TTC549 (cell line): Measurements from ENCODE around the gene FZD2.
"Not testable (repeated sequence)": the region's sequence is repeated elsewhere in the genome, so short reads cannot be mapped to it uniquely, and the experiment has no call there.

Experiments used
- FAIRE-seq: peaks from 2 replicates; lab custom pipeline; 2012; peaks lifted over from hg19 to GRCh38; lab: Jason Lieb, UNC

The FZD2 gene

DNA sequence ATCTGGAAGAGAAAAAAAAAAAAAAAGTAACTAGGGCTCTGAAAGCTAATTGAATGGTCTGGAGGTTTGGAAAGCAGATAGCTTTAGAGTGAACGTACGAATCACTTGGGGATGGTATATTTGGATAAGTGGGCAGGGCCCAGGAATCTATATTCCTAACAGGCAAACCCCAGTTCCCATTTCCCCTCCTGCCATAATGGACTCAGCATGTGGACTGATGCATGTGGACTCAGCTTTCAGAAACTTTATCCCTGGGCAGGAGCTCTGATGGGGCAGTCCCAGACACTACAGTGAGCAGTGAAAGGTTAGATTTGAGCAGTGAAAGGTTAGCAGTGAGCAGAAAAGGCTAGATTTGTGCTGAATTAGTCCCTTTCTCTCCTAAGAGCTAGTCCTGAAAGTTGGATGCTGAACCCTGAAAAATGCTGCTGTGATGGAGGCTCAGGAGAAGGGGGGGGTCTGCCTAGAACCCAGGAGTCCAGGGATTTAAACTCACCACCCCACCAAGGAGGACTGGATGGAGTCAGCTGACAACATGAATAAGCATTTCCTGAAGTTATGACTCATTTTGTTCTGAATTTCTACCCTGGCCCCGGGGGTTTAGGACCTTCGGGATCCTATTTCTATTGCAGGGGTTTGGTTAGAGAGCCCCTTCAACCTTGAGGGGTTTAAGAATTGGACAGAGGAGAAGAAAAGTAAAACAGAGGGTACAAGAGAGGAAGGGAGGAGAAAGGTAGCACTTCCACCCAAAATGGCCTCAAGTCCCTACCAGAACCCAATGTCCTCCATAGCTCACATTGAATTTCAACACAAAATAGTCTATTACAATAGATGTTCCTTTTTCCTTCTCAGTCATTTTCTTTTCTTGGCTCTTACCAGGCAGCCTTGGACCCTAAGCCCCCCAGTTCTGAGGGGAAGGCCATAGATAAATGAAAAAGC, 10.3 kb upstream of the FZD2 start:
- FAIRE-seq: no peak

DNA sequence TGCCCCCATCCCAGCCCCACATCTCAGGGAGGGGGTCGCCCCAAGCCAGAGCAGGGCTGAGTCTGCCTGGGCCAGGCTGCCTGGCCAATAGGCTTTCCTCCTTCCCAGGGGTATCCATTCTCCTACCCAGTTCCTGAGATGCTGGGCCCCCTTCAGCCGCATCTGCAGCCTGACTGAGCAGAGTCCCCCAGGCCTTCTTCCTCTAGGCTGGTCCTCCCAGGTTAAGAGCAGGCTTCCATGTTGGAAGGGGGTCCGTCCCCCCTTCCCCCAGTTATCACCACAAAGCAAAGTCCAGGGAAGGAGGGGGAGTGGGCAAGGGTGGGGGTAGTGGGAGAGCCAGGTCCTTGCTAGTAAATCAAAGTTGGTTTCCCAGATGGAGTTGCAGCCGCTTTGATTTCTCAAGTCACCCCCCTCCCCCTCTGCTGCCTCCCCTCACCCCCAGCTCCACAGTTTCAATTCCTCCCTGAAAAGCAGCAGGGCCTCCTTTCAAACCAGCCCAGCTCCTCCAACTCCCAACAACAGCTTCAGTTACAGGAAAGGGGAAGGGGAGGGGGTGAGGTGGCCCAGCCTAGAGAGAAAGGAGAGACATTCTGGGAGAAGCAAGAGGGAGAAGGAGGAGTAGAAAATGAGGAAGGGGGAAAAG, 9.5 kb upstream of the FZD2 start:
- FAIRE-seq: no peak

DNA sequence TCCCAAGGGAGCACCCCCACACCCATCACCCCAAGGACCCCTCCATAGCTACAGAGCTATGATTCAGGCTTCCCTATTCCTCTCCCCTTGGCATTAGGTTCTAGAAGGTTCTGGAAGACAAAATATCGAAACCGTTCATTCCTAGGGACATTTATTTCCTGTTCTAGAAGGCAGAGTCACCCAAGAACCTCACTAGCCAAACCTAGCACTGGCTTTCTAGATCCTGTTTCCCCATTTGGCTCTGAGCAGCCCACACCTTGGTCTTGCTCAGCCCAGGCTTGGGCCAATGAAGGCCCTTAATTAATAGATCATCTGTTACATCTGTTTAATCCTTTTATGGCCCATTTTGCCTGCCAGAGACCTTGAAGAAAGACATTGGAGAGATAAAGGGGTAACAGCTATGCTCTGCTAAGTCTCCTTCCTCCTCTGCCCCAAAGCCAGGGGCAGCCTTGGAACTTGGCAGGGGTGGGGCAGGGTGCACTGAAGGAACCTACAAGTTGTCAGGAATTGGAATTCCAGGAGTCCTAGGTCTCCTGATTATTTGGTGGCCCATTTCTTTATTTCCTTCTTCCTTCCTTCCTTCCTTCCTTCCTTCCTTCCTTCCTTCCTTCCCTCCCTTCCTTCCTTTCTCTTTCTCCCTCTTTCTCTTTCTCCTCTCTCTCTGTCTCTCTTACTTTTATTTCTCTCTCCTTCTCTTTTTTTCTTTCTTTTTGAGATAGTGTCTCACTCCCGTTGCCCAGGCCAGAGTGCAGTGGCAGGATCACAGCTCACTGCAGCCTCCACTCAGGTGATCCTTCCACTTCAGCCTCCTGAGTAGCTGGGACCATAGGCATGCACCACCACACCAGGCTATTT, 8.7 kb upstream of the FZD2 start:
- FAIRE-seq: no peak

DNA sequence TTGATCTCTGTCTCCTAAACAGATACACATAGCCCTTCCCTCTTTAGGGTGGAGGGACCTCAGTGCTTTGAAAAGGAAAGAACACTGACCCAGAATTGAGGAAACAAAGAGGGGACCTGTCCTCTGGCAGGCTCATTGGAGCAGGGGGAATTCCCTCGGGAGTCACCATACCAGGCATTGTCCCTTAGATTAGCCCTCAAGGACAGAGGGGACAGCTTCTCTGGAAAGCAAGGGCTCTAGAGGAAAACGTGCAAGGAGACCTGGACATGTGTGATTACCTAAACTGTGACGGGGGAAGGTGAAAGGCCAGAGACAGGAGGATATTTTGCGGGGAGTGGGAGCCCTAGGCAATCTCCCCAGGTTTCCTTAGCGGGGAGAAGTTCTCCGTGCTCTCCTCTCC, 7.6 kb upstream of the FZD2 start:
- no peak for FAIRE-seq

DNA sequence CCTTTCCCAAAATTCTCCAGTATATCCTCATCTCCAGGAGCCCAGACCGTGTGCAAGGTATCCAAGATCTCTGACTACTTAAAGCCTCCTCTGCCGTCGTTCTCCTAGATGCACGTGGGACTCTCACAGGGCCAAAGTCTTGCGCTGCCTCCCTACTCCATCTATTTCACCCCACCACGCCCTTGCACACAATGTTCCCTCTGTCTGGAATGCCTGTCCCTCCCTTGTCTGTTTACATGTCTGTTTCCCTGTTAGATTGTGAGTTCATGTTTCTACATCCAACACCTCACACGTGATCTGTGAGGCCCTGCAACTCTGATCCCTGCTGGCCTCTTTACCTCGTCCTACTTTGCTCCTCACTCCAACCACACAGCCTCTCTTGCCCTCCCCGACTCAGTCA, 4.9 kb upstream of the FZD2 start:
- no peak for FAIRE-seq

DNA sequence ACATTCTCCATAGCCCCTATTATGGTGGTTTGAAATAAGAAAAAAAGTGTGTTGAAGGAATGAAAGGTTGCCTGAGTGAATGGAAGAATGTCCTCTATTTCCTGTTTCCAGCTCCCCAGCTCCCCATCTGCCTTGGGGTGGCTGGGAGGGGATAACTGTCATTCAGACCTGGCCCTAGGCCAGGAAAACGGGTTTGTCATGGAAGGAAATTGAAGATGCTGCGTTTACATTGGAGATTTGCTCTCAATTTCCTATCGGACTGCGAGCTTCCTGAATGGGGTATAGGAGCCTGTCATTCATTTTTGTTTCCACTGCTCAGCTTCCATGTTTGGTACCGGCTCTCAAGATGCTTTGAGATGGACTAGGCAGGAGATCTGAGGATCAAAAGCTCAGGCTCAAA, 2.2 kb upstream of the FZD2 start:
- FAIRE-seq: no peak

DNA sequence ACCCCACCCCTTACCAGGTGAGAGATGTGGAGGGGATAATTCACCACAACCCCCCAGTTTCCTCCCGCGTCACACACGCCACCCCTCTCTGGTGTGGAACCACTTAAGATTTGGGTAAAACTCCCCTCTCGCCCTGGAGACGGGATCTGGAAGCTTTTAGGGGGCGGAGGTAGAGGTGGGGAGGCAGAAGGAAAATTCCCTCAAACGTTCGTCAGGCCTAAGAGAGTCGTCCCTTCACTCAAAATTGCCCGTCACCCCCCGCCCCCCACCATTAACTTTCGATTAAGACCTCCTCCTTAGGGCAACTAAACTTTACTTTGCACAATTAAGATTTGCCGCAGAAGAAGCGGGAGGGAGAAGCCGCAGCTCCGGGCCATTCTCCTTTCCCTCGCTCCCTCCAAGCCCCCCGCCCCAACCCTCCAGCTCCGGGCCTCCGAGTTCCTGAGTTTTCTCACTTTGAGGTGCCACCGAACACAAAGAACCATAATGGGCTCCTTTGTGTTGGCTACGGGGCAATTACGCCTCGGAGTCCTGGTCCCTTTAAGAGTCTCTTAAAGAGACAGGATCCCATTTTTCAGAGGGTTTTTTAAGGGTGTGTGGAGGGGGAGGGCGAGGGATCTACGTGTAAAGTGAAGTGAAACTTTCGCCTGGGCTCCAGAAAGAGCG, 985 bp upstream of the FZD2 start:
- FAIRE-seq: peak; percentile 69

DNA sequence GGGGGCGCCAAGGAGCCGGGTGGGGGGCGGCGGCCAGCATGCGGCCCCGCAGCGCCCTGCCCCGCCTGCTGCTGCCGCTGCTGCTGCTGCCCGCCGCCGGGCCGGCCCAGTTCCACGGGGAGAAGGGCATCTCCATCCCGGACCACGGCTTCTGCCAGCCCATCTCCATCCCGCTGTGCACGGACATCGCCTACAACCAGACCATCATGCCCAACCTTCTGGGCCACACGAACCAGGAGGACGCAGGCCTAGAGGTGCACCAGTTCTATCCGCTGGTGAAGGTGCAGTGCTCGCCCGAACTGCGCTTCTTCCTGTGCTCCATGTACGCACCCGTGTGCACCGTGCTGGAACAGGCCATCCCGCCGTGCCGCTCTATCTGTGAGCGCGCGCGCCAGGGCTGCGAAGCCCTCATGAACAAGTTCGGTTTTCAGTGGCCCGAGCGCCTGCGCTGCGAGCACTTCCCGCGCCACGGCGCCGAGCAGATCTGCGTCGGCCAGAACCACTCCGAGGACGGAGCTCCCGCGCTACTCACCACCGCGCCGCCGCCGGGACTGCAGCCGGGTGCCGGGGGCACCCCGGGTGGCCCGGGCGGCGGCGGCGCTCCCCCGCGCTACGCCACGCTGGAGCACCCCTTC, 484 bp downstream of the FZD2 start:
- FAIRE-seq: no peak

DNA sequence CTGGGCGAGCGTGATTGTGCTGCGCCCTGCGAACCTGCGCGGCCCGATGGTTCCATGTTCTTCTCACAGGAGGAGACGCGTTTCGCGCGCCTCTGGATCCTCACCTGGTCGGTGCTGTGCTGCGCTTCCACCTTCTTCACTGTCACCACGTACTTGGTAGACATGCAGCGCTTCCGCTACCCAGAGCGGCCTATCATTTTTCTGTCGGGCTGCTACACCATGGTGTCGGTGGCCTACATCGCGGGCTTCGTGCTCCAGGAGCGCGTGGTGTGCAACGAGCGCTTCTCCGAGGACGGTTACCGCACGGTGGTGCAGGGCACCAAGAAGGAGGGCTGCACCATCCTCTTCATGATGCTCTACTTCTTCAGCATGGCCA, 1.0 kb downstream of the FZD2 start:
- no peak for FAIRE-seq

DNA sequence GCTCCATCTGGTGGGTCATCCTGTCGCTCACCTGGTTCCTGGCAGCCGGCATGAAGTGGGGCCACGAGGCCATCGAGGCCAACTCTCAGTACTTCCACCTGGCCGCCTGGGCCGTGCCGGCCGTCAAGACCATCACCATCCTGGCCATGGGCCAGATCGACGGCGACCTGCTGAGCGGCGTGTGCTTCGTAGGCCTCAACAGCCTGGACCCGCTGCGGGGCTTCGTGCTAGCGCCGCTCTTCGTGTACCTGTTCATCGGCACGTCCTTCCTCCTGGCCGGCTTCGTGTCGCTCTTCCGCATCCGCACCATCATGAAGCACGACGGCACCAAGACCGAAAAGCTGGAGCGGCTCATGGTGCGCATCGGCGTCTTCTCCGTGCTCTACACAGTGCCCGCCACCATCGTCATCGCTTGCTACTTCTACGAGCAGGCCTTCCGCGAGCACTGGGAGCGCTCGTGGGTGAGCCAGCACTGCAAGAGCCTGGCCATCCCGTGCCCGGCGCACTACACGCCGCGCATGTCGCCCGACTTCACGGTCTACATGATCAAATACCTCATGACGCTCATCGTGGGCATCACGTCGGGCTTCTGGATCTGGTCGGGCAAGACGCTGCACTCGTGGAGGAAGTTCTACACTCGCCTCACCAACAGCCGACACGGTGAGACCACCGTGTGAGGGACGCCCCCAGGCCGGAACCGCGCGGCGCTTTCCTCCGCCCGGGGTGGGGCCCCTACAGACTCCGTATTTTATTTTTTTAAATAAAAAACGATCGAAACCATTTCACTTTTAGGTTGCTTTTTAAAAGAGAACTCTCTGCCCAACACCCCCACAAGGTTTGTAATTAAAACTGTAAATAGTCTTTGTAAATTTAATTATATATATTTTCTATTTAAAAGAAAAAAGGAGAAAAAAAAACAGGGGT, 1.7 kb downstream of the FZD2 start:
- FAIRE-seq: no peak

DNA sequence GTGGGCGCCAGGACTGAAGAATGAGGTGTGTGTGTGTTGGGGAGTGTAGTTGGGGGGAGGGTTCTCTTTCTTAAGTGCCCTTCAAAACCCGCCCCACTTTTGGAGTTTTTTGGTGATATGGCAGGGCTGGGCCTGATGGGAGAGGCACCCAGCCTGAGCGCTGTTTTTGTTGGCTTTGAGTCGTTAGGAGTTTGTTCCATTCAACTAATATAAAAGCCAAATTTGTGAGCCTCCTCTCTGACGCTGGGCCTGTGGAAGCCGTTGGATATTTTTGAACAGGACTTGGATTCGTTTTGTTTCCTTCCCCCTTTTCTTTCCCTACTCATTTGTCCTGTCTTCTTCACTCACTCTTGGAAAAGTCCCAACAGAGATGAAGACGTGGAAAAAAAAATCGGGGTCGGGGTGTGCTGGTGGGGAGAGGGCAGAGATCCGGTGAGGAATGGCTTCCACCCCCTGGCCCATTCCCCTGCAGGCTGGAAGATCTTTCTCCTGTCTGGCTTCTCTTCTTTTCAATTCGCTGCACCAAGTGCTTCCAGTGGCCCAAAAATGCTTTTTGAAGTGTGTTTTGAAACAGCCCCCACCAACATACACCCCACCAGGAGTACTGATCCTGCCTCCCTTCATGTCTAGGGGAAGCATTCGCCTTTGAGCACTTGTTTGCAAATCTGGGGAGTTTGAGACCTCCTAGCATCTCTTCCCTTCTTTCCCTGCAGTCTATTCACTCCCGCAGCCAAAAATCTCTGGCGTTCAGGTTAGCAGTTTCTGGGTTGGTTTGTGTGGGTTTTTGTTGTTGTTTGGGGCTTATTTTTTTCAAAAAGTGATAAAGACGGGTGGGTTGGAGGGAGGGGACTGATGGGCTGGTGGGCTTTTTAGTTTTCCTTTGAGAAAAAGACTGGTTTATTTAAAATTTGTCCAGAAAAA, 2.6 kb downstream of the FZD2 start:
- FAIRE-seq: no peak

DNA sequence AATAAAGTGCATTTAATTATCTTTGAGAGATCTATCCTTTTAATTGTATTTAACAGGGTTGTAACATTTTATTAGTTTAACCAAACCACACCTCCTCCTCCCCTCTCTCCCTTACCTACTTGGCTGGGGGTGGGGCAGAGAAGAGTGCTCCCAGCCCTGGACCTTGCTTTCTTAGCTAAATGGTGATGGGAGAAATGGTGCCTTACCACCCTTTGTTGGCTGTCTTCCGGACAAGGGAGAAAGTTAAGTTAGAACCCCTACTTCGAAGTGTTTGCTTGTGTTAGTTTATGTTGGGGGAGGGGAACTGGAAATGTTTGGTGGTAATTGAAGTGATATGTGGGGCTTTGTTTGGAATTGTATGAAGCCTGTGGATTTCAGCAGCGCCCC, 3.9 kb downstream of the FZD2 start:
- no peak for FAIRE-seq

DNA sequence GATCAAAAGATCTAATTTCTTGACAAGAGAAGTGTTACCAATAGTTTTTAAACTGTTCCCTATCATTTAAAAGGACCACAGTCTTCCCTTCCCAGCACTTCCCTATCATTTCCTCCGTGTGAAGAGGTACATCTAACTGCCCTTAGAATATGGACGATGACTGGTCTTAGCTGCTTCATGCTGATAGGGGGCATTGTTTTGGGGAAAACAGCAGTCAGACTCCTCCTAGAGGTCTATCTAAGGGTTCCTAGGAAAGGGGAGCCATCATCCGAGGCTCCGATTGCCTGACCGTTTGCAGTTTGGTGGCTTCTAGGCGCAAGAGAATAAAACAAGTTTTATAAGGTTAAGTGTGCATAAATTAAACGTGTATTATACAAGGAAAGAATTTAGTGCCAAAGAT, 7.1 kb downstream of the FZD2 start:
- FAIRE-seq: no peak

DNA sequence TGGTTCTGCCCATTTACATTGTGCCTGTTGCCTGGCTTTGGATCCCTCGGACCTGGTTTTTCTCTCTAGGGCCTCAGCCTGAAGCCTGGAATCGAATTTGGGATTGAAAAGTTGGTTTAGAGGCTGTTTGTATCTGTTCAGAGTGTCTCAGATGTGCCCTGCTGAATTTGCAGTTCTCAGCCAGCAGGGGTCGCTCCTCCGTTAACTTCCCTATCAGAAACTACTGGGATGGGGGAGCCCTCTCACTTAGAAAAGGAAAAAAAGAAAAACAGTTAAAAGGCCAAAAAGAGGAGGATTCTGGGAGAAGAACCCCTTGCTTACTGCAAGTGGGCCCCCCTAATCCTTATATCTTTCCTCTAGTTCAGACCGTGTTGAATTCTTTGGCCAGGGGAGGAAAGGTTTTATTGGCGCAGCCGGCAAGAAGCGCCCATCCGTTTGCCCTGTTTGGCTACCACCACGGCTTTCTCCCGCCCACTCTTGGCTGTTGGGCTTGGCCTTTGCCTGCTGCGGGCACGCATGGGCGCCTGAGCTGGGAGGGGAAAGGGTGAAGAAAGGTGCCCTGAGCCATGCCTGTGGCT, 8.7 kb downstream of the FZD2 start:
- FAIRE-seq: peak; percentile 5

DNA sequence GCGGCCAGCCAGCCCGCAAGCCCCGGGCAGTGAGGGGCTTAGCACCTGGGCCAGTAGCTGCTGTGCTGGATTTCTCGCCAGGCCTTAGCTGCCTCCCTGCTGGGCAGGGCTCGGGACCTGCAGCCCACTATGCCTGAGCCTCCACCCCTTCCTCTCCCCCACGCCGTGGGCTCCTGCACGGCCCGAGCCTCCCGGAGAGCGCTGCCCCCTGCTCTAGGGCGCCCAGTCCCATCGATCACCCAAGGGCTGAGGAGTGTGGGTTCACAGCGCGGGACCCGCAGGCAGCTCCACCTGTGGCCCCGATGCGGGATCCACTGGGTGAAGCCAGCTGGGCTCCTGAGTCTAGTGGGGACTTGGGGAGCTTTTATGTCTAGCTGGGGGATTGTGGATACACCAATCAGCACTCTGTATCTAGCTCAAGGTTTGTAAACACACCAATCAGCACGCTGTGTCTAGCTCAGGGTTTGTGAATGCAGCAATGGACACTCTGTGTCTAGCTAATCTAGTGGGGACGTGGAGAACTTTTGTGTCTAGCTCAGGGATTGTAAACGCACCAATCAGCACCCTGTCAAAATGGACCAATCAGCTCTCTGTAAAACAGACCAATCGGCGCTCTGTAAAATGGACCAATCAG, 11.1 kb downstream of the FZD2 start:
- FAIRE-seq: not testable (repeated sequence)

DNA sequence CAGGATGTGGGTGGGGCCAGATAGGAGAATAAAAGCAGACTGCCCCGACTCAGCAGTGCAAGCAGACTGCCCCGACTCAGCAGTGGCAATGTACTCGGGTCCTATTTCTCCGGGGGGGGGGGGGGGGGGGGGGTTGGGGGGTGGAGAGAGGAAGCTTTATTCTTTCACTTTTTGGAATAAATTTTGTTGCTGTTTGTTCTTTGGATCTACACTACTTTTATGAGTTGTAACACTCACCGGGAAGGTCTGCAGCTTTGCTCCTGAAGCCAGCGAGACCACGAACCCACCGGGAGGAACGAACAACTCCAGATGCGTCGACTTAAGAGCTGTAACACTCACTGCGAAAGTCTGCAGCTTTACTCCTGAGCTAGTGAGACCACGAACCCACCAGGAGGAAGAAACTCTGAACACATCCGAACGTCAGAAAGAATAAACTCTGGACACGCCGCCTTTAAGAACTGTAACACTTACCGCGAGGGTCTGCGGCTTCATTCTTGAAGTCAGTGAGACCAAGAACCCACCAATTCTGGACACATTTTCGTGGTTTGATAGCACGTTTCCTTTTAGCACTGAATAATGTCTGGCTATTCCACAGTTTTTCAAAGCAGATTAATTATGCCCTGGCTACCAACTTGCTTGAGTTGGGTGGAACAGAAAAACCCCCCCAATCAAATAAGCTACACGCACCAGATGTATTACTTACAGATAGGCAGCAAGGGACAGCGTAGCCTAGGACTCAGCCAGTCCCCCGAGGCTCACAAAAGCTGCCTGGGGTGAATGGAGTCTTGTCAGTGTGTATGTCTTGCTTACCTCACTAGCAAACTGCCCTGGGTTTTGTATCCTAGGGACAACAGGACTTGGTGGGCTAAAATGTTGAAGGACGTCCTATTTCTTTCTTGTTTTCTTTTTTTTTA, 11.9 kb downstream of the FZD2 start:
- no peak for FAIRE-seq

DNA sequence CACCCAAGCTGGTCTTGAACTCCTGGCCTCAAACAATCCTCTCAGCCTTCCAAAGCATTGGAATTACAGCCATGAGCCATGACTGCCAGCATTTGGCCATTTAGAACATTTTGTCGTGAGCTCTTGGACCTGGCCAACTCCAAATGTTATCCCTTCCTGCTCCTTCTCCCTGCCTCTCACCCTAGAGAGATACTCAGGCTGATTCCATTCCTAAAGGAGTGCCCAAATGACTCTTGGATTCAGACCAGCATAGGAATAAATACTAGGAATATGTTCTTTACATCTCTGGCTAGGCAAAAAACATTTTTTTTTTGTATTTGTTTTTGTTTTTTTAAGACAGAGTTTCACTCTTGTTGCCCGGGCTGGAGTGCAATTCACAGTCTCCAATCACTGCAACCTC, 15.5 kb downstream of the FZD2 start:
- FAIRE-seq: no peak

DNA sequence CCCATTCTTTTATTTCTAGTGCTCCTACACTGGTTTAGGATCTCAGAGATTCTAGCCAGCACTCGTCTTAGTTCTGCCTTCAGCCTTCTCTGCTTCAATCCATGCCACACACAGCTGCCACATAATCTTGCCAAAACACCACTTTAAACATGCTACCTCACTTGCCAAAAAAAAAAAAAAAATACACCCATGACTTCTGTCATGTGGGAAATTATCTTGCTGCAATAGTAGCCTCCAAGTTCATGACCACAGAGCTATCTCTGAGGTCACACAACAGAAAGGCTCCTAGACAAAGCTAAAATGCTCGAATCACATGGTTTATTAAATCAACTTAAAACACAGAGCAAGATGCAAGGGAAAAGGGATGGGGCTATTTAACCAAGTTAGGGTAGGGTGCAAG, 18.1 kb downstream of the FZD2 start:
- no peak for FAIRE-seq
